ENCODE measurements around the gene ARHGAP5.

Gene ARHGAP5

GRCh38 chr14:32078023-32078857, 1.1 kb downstream of the ARHGAP5 start:
- Histone ChIP-seq H3K4me3 (ENCODE audit: low read depth in 1 of 2, low read length in 2 of 2) (peak overlapping the region; percentile 90 to 92), H3K9me3 (ENCODE audit: control insufficient read depth in 1 of 2, low read length in 2 of 2) (no peaks in the 10 kb centered on the region), H3K27me3 (ENCODE audit: low read depth, low read length) (no peaks in the 10 kb centered on the region), H3K4me1 (ENCODE audit: control insufficient read depth in 1 of 2, insufficient read depth in 2 of 2, low read length in 2 of 2) (peaks cover 15 to 30% of the 10 kb centered on the region in 2 donors), H3K27ac (ENCODE audit: low read length) (peak overlapping the region; percentile 89), H3K36me3 (ENCODE audit: control insufficient read depth in 1 of 2, insufficient read depth in 2 of 2, low read length in 2 of 2) (peaks cover 0 to 4% of the 10 kb centered on the region in 2 donors)

DNA sequence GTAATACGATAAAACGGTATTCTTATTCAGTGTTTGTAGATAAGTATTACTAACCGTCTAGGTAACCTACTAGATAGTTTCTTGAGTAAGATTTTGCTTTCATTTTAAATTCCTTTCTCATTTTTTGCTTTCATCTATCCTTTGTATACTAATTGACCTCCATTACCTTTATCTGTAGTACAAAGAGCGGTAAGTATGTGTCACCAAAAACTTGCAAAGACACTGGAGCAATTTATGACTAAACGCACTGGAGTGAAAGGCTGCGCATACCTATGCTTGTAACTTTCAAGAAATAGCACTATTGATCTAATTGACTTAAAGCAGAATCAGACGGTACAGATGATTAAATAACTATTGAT, 1.7 kb downstream of the ARHGAP5 start:
- peaks cover 0 to 4% of the 10 kb centered on the region in 2 donors for H3K36me3 ChIP-seq (ENCODE audit: control insufficient read depth in 1 of 2, insufficient read depth in 2 of 2, low read length in 2 of 2)
- H3K4me1 ChIP-seq (ENCODE audit: control insufficient read depth in 1 of 2, insufficient read depth in 2 of 2, low read length in 2 of 2): peaks cover 15 to 36% of the 10 kb centered on the region in 2 donors
- no peaks in the 10 kb centered on the region for H3K27me3 ChIP-seq (ENCODE audit: low read depth, low read length)
- H3K4me3 ChIP-seq (ENCODE audit: low read depth in 1 of 2, low read length in 2 of 2): peak overlapping the region; percentile 90 to 92
- peak overlapping the region; percentile 89 for H3K27ac ChIP-seq (ENCODE audit: low read length)
- no peaks in the 10 kb centered on the region for H3K9me3 ChIP-seq (ENCODE audit: control insufficient read depth in 1 of 2, low read length in 2 of 2)

- Histone ChIP-seq H3K36me3 (ENCODE audit: control insufficient read depth in 1 of 2, insufficient read depth in 2 of 2, low read length in 2 of 2) (peaks cover 0 to 4% of the 10 kb centered on the region in 2 donors), H3K27ac (ENCODE audit: low read length) (peak overlapping the region; percentile 89), H3K4me1 (ENCODE audit: control insufficient read depth in 1 of 2, insufficient read depth in 2 of 2, low read length in 2 of 2) (peaks cover 15 to 37% of the 10 kb centered on the region in 2 donors), H3K27me3 (ENCODE audit: low read depth, low read length) (no peaks in the 10 kb centered on the region), H3K9me3 (ENCODE audit: control insufficient read depth in 1 of 2, low read length in 2 of 2) (no peaks in the 10 kb centered on the region), H3K4me3 (ENCODE audit: low read depth in 1 of 2, low read length in 2 of 2) (peak overlapping the region; percentile 90 to 92)
Measured at GRCh38 chr14:32079264-32079663, 2.2 kb downstream of the ARHGAP5 start.

- H3K27ac ChIP-seq (ENCODE audit: low read length): no peak overlapping the region
- H3K36me3 ChIP-seq (ENCODE audit: control insufficient read depth in 1 of 2, insufficient read depth in 2 of 2, low read length in 2 of 2): peaks cover 0 to 4% of the 10 kb centered on the region in 2 donors
- no peak overlapping the region for H3K4me3 ChIP-seq (ENCODE audit: low read depth in 1 of 2, low read length in 2 of 2)
- H3K4me1 ChIP-seq (ENCODE audit: control insufficient read depth in 1 of 2, insufficient read depth in 2 of 2, low read length in 2 of 2): peaks cover 14 to 29% of the 10 kb centered on the region in 2 donors
- no peaks in the 10 kb centered on the region for H3K9me3 ChIP-seq (ENCODE audit: control insufficient read depth in 1 of 2, low read length in 2 of 2)
- H3K27me3 ChIP-seq (ENCODE audit: low read depth, low read length): no peaks in the 10 kb centered on the region
Measured at GRCh38 chr14:32080001-32080510, 3.0 kb downstream of the ARHGAP5 start.

- Histone ChIP-seq H3K36me3 (ENCODE audit: control insufficient read depth in 1 of 2, insufficient read depth in 2 of 2, low read length in 2 of 2) (no peaks in the 10 kb centered on the region), H3K27ac (ENCODE audit: low read length) (no peak overlapping the region), H3K4me1 (ENCODE audit: control insufficient read depth in 1 of 2, insufficient read depth in 2 of 2, low read length in 2 of 2) (peaks cover 12 to 41% of the 10 kb centered on the region in 2 donors), H3K4me3 (ENCODE audit: low read depth in 1 of 2, low read length in 2 of 2) (no peak overlapping the region), H3K27me3 (ENCODE audit: low read depth, low read length) (no peaks in the 10 kb centered on the region), H3K9me3 (ENCODE audit: control insufficient read depth in 1 of 2, low read length in 2 of 2) (no peaks in the 10 kb centered on the region)
Measured at GRCh38 chr14:32081901-32082300, 4.8 kb downstream of the ARHGAP5 start.

GRCh38 chr14:32083315-32083624, 6.2 kb downstream of the ARHGAP5 start:
- H3K9me3 ChIP-seq (ENCODE audit: control insufficient read depth in 1 of 2, low read length in 2 of 2): no peaks in the 10 kb centered on the region
- H3K4me3 ChIP-seq (ENCODE audit: low read depth in 1 of 2, low read length in 2 of 2): no peak overlapping the region
- H3K4me1 ChIP-seq (ENCODE audit: control insufficient read depth in 1 of 2, insufficient read depth in 2 of 2, low read length in 2 of 2): peaks cover 12 to 47% of the 10 kb centered on the region in 2 donors
- no peaks in the 10 kb centered on the region for H3K27me3 ChIP-seq (ENCODE audit: low read depth, low read length)
- H3K27ac ChIP-seq (ENCODE audit: low read length): no peak overlapping the region
- no peaks in the 10 kb centered on the region for H3K36me3 ChIP-seq (ENCODE audit: control insufficient read depth in 1 of 2, insufficient read depth in 2 of 2, low read length in 2 of 2)

DNA sequence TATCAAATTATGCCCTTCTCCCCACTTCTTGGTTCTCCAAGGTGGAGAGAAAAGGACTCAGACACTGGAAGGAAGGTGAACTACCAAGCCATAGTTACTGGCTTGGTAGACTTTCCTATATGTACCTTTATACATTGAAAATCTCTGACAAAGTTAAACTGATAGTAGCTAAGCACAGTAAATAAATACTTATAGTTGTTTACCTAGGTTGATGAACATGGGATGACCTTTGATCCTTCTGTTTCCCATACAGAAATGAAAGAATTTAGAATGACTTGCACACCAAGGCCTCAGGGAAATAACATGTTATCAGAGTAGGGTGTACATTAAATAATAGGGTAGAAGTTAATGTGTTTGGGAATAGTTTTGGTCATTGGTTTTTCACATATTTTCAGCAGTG, 6.7 kb downstream of the ARHGAP5 start:
- H3K27me3 ChIP-seq (ENCODE audit: low read depth, low read length): no peaks in the 10 kb centered on the region
- no peaks in the 10 kb centered on the region for H3K36me3 ChIP-seq (ENCODE audit: control insufficient read depth in 1 of 2, insufficient read depth in 2 of 2, low read length in 2 of 2)
- H3K27ac ChIP-seq (ENCODE audit: low read length): no peak overlapping the region
- H3K4me1 ChIP-seq (ENCODE audit: control insufficient read depth in 1 of 2, insufficient read depth in 2 of 2, low read length in 2 of 2): peaks cover 12 to 49% of the 10 kb centered on the region in 2 donors
- no peak overlapping the region for H3K4me3 ChIP-seq (ENCODE audit: low read depth in 1 of 2, low read length in 2 of 2)
- H3K9me3 ChIP-seq (ENCODE audit: control insufficient read depth in 1 of 2, low read length in 2 of 2): no peaks in the 10 kb centered on the region

DNA sequence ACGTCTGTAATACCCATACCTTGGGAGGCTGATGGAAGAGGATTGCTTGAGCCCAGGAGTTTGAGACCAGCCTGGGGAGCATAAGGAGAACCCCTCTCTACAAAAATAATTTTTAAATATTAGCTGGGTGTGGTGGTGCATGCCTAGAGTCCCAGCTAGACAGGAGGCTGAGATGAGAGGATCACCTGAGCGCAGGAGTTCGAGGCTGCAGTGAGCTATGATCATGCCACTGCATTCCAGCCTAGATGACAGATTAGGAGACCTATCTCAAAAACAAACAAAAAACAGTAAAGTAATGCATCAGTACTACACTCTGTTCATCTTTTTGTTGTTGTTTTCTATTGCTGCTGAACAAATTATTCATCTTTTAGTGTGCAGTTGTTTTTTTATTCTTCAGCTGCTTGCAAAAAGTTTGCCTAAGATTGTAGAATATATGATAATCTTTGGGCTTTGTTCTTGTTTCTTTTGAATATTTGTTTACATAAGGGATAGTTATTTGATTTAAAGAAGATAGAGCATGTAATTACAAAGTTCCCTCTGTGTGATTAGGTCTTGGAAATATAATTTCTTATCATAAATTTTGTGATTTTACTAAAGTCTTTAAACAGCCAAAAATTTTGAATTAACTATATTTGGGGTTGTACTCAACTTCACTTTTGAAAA, 8.2 kb downstream of the ARHGAP5 start:
- no peak overlapping the region for H3K4me3 ChIP-seq (ENCODE audit: low read depth in 1 of 2, low read length in 2 of 2)
- peaks cover 5 to 52% of the 10 kb centered on the region in 2 donors for H3K4me1 ChIP-seq (ENCODE audit: control insufficient read depth in 1 of 2, insufficient read depth in 2 of 2, low read length in 2 of 2)
- H3K27ac ChIP-seq (ENCODE audit: low read length): no peak overlapping the region
- no peaks in the 10 kb centered on the region for H3K9me3 ChIP-seq (ENCODE audit: control insufficient read depth in 1 of 2, low read length in 2 of 2)
- no peaks in the 10 kb centered on the region for H3K36me3 ChIP-seq (ENCODE audit: control insufficient read depth in 1 of 2, insufficient read depth in 2 of 2, low read length in 2 of 2)
- H3K27me3 ChIP-seq (ENCODE audit: low read depth, low read length): no peaks in the 10 kb centered on the region

- no peaks in the 10 kb centered on the region for H3K9me3 ChIP-seq (ENCODE audit: control insufficient read depth in 1 of 2, low read length in 2 of 2)
- H3K27ac ChIP-seq (ENCODE audit: low read length): no peak overlapping the region
- no peaks in the 10 kb centered on the region for H3K27me3 ChIP-seq (ENCODE audit: low read depth, low read length)
- H3K4me1 ChIP-seq (ENCODE audit: control insufficient read depth in 1 of 2, insufficient read depth in 2 of 2, low read length in 2 of 2): peaks cover 0 to 49% of the 10 kb centered on the region in 2 donors
- no peak overlapping the region for H3K4me3 ChIP-seq (ENCODE audit: low read depth in 1 of 2, low read length in 2 of 2)
- peaks cover 3 to 4% of the 10 kb centered on the region in 2 donors for H3K36me3 ChIP-seq (ENCODE audit: control insufficient read depth in 1 of 2, insufficient read depth in 2 of 2, low read length in 2 of 2)
Measured at GRCh38 chr14:32085845-32086383, 8.8 kb downstream of the ARHGAP5 start.

- Histone ChIP-seq H3K36me3 (ENCODE audit: control insufficient read depth in 1 of 2, insufficient read depth in 2 of 2, low read length in 2 of 2) (peaks cover 10 to 16% of the 10 kb centered on the region in 2 donors), H3K4me1 (ENCODE audit: control insufficient read depth in 1 of 2, insufficient read depth in 2 of 2, low read length in 2 of 2) (peaks cover 0 to 43% of the 10 kb centered on the region in 2 donors), H3K4me3 (ENCODE audit: low read depth in 1 of 2, low read length in 2 of 2) (no peak overlapping the region), H3K9me3 (ENCODE audit: control insufficient read depth in 1 of 2, low read length in 2 of 2) (no peaks in the 10 kb centered on the region), H3K27ac (ENCODE audit: low read length) (no peak overlapping the region), H3K27me3 (ENCODE audit: low read depth, low read length) (no peaks in the 10 kb centered on the region)
Measured at GRCh38 chr14:32087173-32087861, 10.2 kb downstream of the ARHGAP5 start.

DNA sequence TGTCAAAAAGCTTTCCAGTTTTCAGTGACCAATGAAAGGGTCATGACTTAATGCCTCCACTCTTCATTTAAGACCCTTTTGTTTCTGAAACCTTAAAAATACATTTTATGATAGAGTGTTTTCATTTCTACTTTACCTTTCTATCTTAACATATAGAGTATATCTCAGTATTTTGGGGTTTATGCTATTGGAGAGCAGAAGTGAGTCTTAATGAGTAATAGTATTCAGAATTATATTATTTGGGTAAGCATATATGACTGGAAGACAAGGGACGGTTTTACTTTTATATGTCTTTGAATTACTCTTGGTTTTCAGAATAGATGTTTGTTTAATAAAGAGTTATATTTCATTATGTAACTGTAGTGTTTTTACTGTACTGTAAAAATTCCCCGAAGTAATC, 10.8 kb downstream of the ARHGAP5 start:
- no peaks in the 10 kb centered on the region for H3K27me3 ChIP-seq (ENCODE audit: low read depth, low read length)
- H3K4me1 ChIP-seq (ENCODE audit: control insufficient read depth in 1 of 2, insufficient read depth in 2 of 2, low read length in 2 of 2): peaks cover 0 to 37% of the 10 kb centered on the region in 2 donors
- peaks cover 16 to 21% of the 10 kb centered on the region in 2 donors for H3K36me3 ChIP-seq (ENCODE audit: control insufficient read depth in 1 of 2, insufficient read depth in 2 of 2, low read length in 2 of 2)
- no peaks in the 10 kb centered on the region for H3K9me3 ChIP-seq (ENCODE audit: control insufficient read depth in 1 of 2, low read length in 2 of 2)
- no peak overlapping the region for H3K4me3 ChIP-seq (ENCODE audit: low read depth in 1 of 2, low read length in 2 of 2)
- no peak overlapping the region for H3K27ac ChIP-seq (ENCODE audit: low read length)

Measured in muscle layer of duodenum (tissue), 2 donors.